Calu3 (cell line): ENCODE measurements around the gene AXIN2. TPM values are rescaled to one million over a fixed set of nuclear protein-coding genes. Genes with fewer than 3 reads are reported as not detected.

Experiments used
- BruUV-seq: library from RNA; stranded (reverse); fragments of 400-500 nt; replicated peaks from 2 replicates; lab custom pipeline; 2021; lab: Mats Ljungman, UMichigan
- CTCF ChIA-PET: fragments of 300-600 bp; sonication (Branson Sonifier 250); formaldehyde crosslinking; loops from one replicate; lab custom pipeline; 2022; ENCODE audit warnings: antibody characterized with exemption; lab: Charles Lee
- DNase-seq: peaks from one replicate; pipeline ENCODE4 v3.0.0; 2022
- H3K27ac Mint-ChIP-seq: one replicate; pipeline ENCODE4 v1.8.0; 2022; ENCODE audit warnings: mixed read lengths; ENCODE audit not compliant: unreplicated experiment
- H3K27me3 Mint-ChIP-seq: one replicate; pipeline ENCODE4 v1.8.0; 2022; ENCODE audit warnings: mixed read lengths; ENCODE audit not compliant: unreplicated experiment
- H3K36me3 Mint-ChIP-seq: one replicate; pipeline ENCODE4 v1.8.0; 2022; ENCODE audit warnings: mild to moderate bottlenecking, moderate library complexity, mixed read lengths; ENCODE audit not compliant: insufficient read depth, unreplicated experiment
- H3K4me1 Mint-ChIP-seq: one replicate; pipeline ENCODE4 v1.8.0; 2022; ENCODE audit warnings: mild to moderate bottlenecking, low read depth, mixed read lengths; ENCODE audit not compliant: unreplicated experiment
- H3K4me3 Mint-ChIP-seq: one replicate; pipeline ENCODE4 v1.8.0; 2022; ENCODE audit warnings: mild to moderate bottlenecking, low read depth, moderate library complexity, mixed read lengths; ENCODE audit not compliant: unreplicated experiment
- H3K9me3 Mint-ChIP-seq: one replicate; pipeline ENCODE4 v1.8.0; 2022; ENCODE audit warnings: low read depth, mixed read lengths; ENCODE audit not compliant: unreplicated experiment
- intact Hi-C: fragments of 100-400 bp; cut with micrococcal nuclease; formaldehyde crosslinking; loops from one replicate; pipeline ENCODE4 v1.10.0; 2022; ENCODE audit not compliant: unreplicated experiment
- total RNA-seq: library from RNA; stranded (reverse); gene quantifications from 2 replicates; pipeline ENCODE4 v1.2.3, GENCODE V29; 2022
- TF ChIP-seq, protein P1 (sequence below): fragments of 200-600 bp; IDR thresholded peaks from one replicate; pipeline ENCODE4 v1.8.0; 2022; ENCODE audit warnings: antibody characterized with exemption; ENCODE audit not compliant: unreplicated experiment

Gene AXIN2
- total RNA-seq, 1 experiment from 2014 or later = 0.45 TPM

GRCh38 chr17:65573282-65573602 lies 11.8 kb upstream of the AXIN2 start:
- Mint-ChIP-seq H3K27me3 (peaks cover 15% of the 10 kb centered on the region), H3K4me1 (no peaks in the 10 kb centered on the region), H3K9me3 (no peaks in the 10 kb centered on the region), H3K36me3 (no peaks in the 10 kb centered on the region), H3K27ac (no peak overlapping the region), H3K4me3 (no peak overlapping the region)
- TF ChIP-seq, protein P1, sequence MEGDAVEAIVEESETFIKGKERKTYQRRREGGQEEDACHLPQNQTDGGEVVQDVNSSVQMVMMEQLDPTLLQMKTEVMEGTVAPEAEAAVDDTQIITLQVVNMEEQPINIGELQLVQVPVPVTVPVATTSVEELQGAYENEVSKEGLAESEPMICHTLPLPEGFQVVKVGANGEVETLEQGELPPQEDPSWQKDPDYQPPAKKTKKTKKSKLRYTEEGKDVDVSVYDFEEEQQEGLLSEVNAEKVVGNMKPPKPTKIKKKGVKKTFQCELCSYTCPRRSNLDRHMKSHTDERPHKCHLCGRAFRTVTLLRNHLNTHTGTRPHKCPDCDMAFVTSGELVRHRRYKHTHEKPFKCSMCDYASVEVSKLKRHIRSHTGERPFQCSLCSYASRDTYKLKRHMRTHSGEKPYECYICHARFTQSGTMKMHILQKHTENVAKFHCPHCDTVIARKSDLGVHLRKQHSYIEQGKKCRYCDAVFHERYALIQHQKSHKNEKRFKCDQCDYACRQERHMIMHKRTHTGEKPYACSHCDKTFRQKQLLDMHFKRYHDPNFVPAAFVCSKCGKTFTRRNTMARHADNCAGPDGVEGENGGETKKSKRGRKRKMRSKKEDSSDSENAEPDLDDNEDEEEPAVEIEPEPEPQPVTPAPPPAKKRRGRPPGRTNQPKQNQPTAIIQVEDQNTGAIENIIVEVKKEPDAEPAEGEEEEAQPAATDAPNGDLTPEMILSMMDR = no peak
- BruUV-seq = no TSS peak
- CTCF ChIA-PET = no interaction called here
- intact Hi-C loops = no loop called here
- no peak for DNase-seq

DNA sequence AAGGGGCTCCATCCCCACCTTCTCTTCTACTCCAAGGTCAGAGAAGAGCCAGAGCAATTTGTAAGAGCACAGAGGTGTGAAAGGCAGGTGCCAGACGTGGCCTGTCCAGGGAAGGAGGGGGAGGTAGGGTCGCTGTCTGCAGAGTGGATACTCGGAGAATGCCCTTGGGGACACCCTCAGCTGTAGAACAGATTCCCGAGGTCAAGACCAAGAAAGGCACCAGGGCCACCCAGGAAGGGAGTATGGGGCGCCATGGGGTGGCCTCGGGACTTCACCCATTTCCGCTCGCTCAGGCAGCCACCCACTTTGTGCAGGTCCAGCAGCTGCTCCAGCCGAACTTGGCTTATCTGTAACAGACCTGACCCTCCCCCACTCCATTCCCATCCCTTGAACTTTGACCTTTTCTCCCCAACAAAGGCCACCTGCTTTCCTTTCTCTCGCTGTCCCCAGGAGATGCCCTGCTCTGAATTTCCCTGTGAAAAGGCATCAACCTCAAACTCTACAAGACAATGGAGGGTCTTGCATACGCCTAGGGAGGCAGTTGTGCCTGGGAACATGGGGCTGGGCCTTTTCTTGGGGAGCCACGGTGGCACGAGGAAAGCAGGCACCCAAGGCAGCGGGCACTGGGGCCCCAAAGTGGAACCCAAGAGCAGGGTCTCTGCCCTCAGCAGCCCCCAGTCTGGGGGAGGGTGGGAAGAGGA lies 11.3 kb upstream of the AXIN2 start:
- H3K4me1 Mint-ChIP-seq = no peaks in the 10 kb centered on the region
- intact Hi-C loops = no loop called here
- DNase-seq = no peak
- BruUV-seq = no TSS peak
- H3K27me3 Mint-ChIP-seq = peaks cover 20% of the 10 kb centered on the region
- no peaks in the 10 kb centered on the region for H3K9me3 Mint-ChIP-seq
- H3K36me3 Mint-ChIP-seq = no peaks in the 10 kb centered on the region
- TF ChIP-seq, protein P1 = no peak
- CTCF ChIA-PET = no interaction called here
- H3K4me3 Mint-ChIP-seq = no peak overlapping the region
- H3K27ac Mint-ChIP-seq = no peak overlapping the region

- DNase-seq = no peak
- H3K9me3 Mint-ChIP-seq = no peaks in the 10 kb centered on the region
- H3K27me3 Mint-ChIP-seq = peaks cover 22% of the 10 kb centered on the region
- intact Hi-C loops = no loop called here
- CTCF ChIA-PET = interaction anchor here (0.7 kb wide), 1 partner anchor 154 kb away, joined by 7 read pairs; no protein-coding TSS in a partner anchor
- no TSS peak for BruUV-seq
- H3K36me3 Mint-ChIP-seq = no peaks in the 10 kb centered on the region
- no peak overlapping the region for H3K4me3 Mint-ChIP-seq
- no peaks in the 10 kb centered on the region for H3K4me1 Mint-ChIP-seq
- TF ChIP-seq, protein P1 = no peak
- no peak overlapping the region for H3K27ac Mint-ChIP-seq
Observed at GRCh38 chr17:65572186-65572580, 10.7 kb upstream of the AXIN2 start.

DNA sequence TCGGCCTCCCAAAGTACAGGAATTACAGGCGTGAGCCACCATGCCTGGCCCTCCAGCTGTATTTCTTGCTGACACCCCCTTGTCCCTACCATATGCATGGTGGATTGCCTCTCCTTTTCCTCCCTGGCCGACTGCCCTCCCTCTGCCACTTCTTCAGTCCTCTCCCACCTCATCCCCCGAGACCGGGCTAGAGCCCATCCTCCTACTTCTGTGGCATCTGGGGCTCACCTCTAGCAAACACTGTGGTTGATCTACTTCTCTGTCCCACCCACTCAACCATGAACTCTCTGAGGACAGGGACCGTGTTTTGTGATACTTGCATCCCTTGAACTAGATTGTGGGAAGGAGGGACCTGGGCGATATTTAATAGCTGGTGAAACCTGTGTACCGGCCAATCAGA lies 7.5 kb upstream of the AXIN2 start:
- H3K27me3 Mint-ChIP-seq = peaks cover 22% of the 10 kb centered on the region
- BruUV-seq = no TSS peak
- intact Hi-C loops = no loop called here
- no peaks in the 10 kb centered on the region for H3K36me3 Mint-ChIP-seq
- CTCF ChIA-PET = no interaction called here
- no peaks in the 10 kb centered on the region for H3K4me1 Mint-ChIP-seq
- no peak overlapping the region for H3K4me3 Mint-ChIP-seq
- TF ChIP-seq, protein P1 = no peak
- no peak overlapping the region for H3K27ac Mint-ChIP-seq
- no peaks in the 10 kb centered on the region for H3K9me3 Mint-ChIP-seq
- no peak for DNase-seq
